GM19467 (cell line): ENCODE data around the gene H2AZ1.

ENCODE experiments used
- ATAC-seq: cut with Tn5 transposase; IDR thresholded peaks from one replicate; pipeline ENCODE4 v1.9.1; 2021; ENCODE audit warnings: mild to moderate bottlenecking, moderate library complexity; ENCODE audit not compliant: unreplicated experiment

The H2AZ1 gene

GRCh38 chr4:99946356-99947189 is 3.5 kb downstream of the H2AZ1 start, which contains the start of gene DNAJB14:
DNAJB14 (minus strand) TSS chr4:99946618; CDS start chr4:99946571, 47 bp downstream.
- peak; percentile 44 for ATAC-seq

- ATAC-seq, result peak; percentile 0
These were observed 4.2 kb downstream of the H2AZ1 start for GRCh38 chr4:99945718-99946355.

GRCh38 chr4:99943904-99944437 is 6.1 kb downstream of the H2AZ1 start:
- no peak for ATAC-seq

- ATAC-seq, result no peak
These were observed 11.8 kb downstream of the H2AZ1 start for GRCh38 chr4:99938243-99938753.

- ATAC-seq, result no peak
These were observed 15.2 kb downstream of the H2AZ1 start for GRCh38 chr4:99934891-99935290.

GRCh38 chr4:99927566-99927965 is 22.5 kb downstream of the H2AZ1 start:
- no peak for ATAC-seq

GRCh38 chr4:99921174-99921573 is 28.9 kb downstream of the H2AZ1 start:
- no peak for ATAC-seq

GRCh38 chr4:99918656-99919055 is 31.4 kb downstream of the H2AZ1 start:
- no peak for ATAC-seq

- no peak for ATAC-seq
These were observed 32.5 kb downstream of the H2AZ1 start for GRCh38 chr4:99917575-99917974.

- ATAC-seq, result no peak
These were observed 34.6 kb downstream of the H2AZ1 start for GRCh38 chr4:99915449-99915848.
